Measurements from ENCODE around the gene RIPK1.
"Not testable (repeated sequence)": the region's sequence is repeated elsewhere in the genome, so short reads cannot be mapped to it uniquely, and the experiment has no call there.

The RIPK1 gene

GRCh38 chr6:3125815-3126214 lies 57.5 kb downstream of the RIPK1 start:
- Mint-ChIP-seq H3K4me3 (no peak overlapping the region), H3K4me1 (ENCODE audit: low read depth) (peaks cover 3% of the 10 kb centered on the region), H3K9me3 (ENCODE audit: low read depth) (no peaks in the 10 kb centered on the region), H3K27me3 (no peaks in the 10 kb centered on the region), H3K36me3 (peaks cover 9% of the 10 kb centered on the region), H3K27ac (no peak overlapping the region)

- peaks cover 3% of the 10 kb centered on the region for H3K4me1 Mint-ChIP-seq (ENCODE audit: low read depth)
- H3K36me3 Mint-ChIP-seq: peaks cover 19% of the 10 kb centered on the region
- no peaks in the 10 kb centered on the region for H3K9me3 Mint-ChIP-seq (ENCODE audit: low read depth)
- H3K27me3 Mint-ChIP-seq: no peaks in the 10 kb centered on the region
- H3K27ac Mint-ChIP-seq: no peak overlapping the region
- no peak overlapping the region for H3K4me3 Mint-ChIP-seq
These were observed 60.2 kb downstream of the RIPK1 start for GRCh38 chr6:3128356-3129108.

- Mint-ChIP-seq H3K9me3 (ENCODE audit: low read depth) (no peaks in the 10 kb centered on the region), H3K27ac (no peak overlapping the region), H3K36me3 (peaks cover 26% of the 10 kb centered on the region), H3K4me1 (ENCODE audit: low read depth) (no peaks in the 10 kb centered on the region), H3K4me3 (no peak overlapping the region), H3K27me3 (no peaks in the 10 kb centered on the region)
These were observed 63.4 kb downstream of the RIPK1 start for GRCh38 chr6:3131695-3132094.

GRCh38 chr6:3133515-3133914 lies 65.2 kb downstream of the RIPK1 start:
- H3K27ac Mint-ChIP-seq: no peak overlapping the region
- H3K27me3 Mint-ChIP-seq: no peaks in the 10 kb centered on the region
- no peaks in the 10 kb centered on the region for H3K9me3 Mint-ChIP-seq (ENCODE audit: low read depth)
- no peaks in the 10 kb centered on the region for H3K4me1 Mint-ChIP-seq (ENCODE audit: low read depth)
- peaks cover 29% of the 10 kb centered on the region for H3K36me3 Mint-ChIP-seq
- no peak overlapping the region for H3K4me3 Mint-ChIP-seq

GRCh38 chr6:3135668-3136291 lies 67.5 kb downstream of the RIPK1 start:
- no peak overlapping the region for H3K4me3 Mint-ChIP-seq
- no peaks in the 10 kb centered on the region for H3K27me3 Mint-ChIP-seq
- no peaks in the 10 kb centered on the region for H3K9me3 Mint-ChIP-seq (ENCODE audit: low read depth)
- H3K27ac Mint-ChIP-seq: no peak overlapping the region
- H3K4me1 Mint-ChIP-seq (ENCODE audit: low read depth): no peaks in the 10 kb centered on the region
- peaks cover 25% of the 10 kb centered on the region for H3K36me3 Mint-ChIP-seq

GRCh38 chr6:3136292-3137011 lies 68.2 kb downstream of the RIPK1 start:
- no peaks in the 10 kb centered on the region for H3K27me3 Mint-ChIP-seq
- no peak overlapping the region for H3K4me3 Mint-ChIP-seq
- H3K36me3 Mint-ChIP-seq: peaks cover 22% of the 10 kb centered on the region
- no peaks in the 10 kb centered on the region for H3K9me3 Mint-ChIP-seq (ENCODE audit: low read depth)
- H3K27ac Mint-ChIP-seq: no peak overlapping the region
- H3K4me1 Mint-ChIP-seq (ENCODE audit: low read depth): no peaks in the 10 kb centered on the region

GRCh38 chr6:3137057-3137777 lies 68.9 kb downstream of the RIPK1 start:
- no peaks in the 10 kb centered on the region for H3K27me3 Mint-ChIP-seq
- no peaks in the 10 kb centered on the region for H3K9me3 Mint-ChIP-seq (ENCODE audit: low read depth)
- H3K36me3 Mint-ChIP-seq: peaks cover 19% of the 10 kb centered on the region
- H3K4me1 Mint-ChIP-seq (ENCODE audit: low read depth): no peaks in the 10 kb centered on the region
- no peak overlapping the region for H3K4me3 Mint-ChIP-seq
- no peak overlapping the region for H3K27ac Mint-ChIP-seq

- H3K36me3 Mint-ChIP-seq: peaks cover 18% of the 10 kb centered on the region
- not testable (repeated sequence) for H3K27ac Mint-ChIP-seq; H3K4me3 Mint-ChIP-seq; H3K27me3 Mint-ChIP-seq; H3K4me1 Mint-ChIP-seq (ENCODE audit: low read depth); H3K9me3 Mint-ChIP-seq (ENCODE audit: low read depth)
These were observed 69.6 kb downstream of the RIPK1 start for GRCh38 chr6:3137873-3138272.

GRCh38 chr6:3138341-3138740 lies 70.0 kb downstream of the RIPK1 start:
- Mint-ChIP-seq H3K9me3 (ENCODE audit: low read depth) (no peaks in the 10 kb centered on the region), H3K4me3 (no peak overlapping the region), H3K27me3 (no peaks in the 10 kb centered on the region), H3K36me3 (peaks cover 18% of the 10 kb centered on the region), H3K4me1 (ENCODE audit: low read depth) (no peaks in the 10 kb centered on the region), H3K27ac (no peak overlapping the region)

- Mint-ChIP-seq H3K4me3 (no peak overlapping the region), H3K4me1 (ENCODE audit: low read depth) (no peaks in the 10 kb centered on the region), H3K27ac (no peak overlapping the region), H3K27me3 (no peaks in the 10 kb centered on the region), H3K9me3 (ENCODE audit: low read depth) (no peaks in the 10 kb centered on the region), H3K36me3 (peaks cover 18% of the 10 kb centered on the region)
These were observed 71.0 kb downstream of the RIPK1 start for GRCh38 chr6:3139090-3139903.

GRCh38 chr6:3140201-3140600 lies 71.9 kb downstream of the RIPK1 start:
- no peaks in the 10 kb centered on the region for H3K27me3 Mint-ChIP-seq
- H3K27ac Mint-ChIP-seq: no peak overlapping the region
- no peaks in the 10 kb centered on the region for H3K4me1 Mint-ChIP-seq (ENCODE audit: low read depth)
- no peak overlapping the region for H3K4me3 Mint-ChIP-seq
- peaks cover 19% of the 10 kb centered on the region for H3K36me3 Mint-ChIP-seq
- H3K9me3 Mint-ChIP-seq (ENCODE audit: low read depth): no peaks in the 10 kb centered on the region

- Mint-ChIP-seq H3K36me3 (peaks cover 13% of the 10 kb centered on the region), H3K9me3 (ENCODE audit: low read depth) (no peaks in the 10 kb centered on the region), H3K4me3 (no peak overlapping the region), H3K4me1 (ENCODE audit: low read depth) (no peaks in the 10 kb centered on the region), H3K27ac (no peak overlapping the region), H3K27me3 (no peaks in the 10 kb centered on the region)
These were observed 74.2 kb downstream of the RIPK1 start for GRCh38 chr6:3142536-3142935.

GRCh38 chr6:3143158-3143557 lies 74.9 kb downstream of the RIPK1 start:
- peaks cover 14% of the 10 kb centered on the region for H3K36me3 Mint-ChIP-seq
- H3K9me3 Mint-ChIP-seq (ENCODE audit: low read depth): no peaks in the 10 kb centered on the region
- H3K4me3 Mint-ChIP-seq: no peak overlapping the region
- no peaks in the 10 kb centered on the region for H3K27me3 Mint-ChIP-seq
- no peak overlapping the region for H3K27ac Mint-ChIP-seq
- no peaks in the 10 kb centered on the region for H3K4me1 Mint-ChIP-seq (ENCODE audit: low read depth)

- H3K4me1 Mint-ChIP-seq (ENCODE audit: low read depth): no peaks in the 10 kb centered on the region
- H3K36me3 Mint-ChIP-seq: peaks cover 8% of the 10 kb centered on the region
- no peak overlapping the region for H3K27ac Mint-ChIP-seq
- no peaks in the 10 kb centered on the region for H3K9me3 Mint-ChIP-seq (ENCODE audit: low read depth)
- H3K4me3 Mint-ChIP-seq: no peak overlapping the region
- H3K27me3 Mint-ChIP-seq: no peaks in the 10 kb centered on the region
These were observed 76.3 kb downstream of the RIPK1 start for GRCh38 chr6:3144571-3144970.
